Measurements from ENCODE around the gene COL25A1. TPM values are rescaled to one million over a fixed set of nuclear protein-coding genes. Genes with fewer than 3 reads are reported as not detected.

The COL25A1 gene
- under 1 TPM; 0.26 to 0.99 TPM for total RNA-seq

DNA sequence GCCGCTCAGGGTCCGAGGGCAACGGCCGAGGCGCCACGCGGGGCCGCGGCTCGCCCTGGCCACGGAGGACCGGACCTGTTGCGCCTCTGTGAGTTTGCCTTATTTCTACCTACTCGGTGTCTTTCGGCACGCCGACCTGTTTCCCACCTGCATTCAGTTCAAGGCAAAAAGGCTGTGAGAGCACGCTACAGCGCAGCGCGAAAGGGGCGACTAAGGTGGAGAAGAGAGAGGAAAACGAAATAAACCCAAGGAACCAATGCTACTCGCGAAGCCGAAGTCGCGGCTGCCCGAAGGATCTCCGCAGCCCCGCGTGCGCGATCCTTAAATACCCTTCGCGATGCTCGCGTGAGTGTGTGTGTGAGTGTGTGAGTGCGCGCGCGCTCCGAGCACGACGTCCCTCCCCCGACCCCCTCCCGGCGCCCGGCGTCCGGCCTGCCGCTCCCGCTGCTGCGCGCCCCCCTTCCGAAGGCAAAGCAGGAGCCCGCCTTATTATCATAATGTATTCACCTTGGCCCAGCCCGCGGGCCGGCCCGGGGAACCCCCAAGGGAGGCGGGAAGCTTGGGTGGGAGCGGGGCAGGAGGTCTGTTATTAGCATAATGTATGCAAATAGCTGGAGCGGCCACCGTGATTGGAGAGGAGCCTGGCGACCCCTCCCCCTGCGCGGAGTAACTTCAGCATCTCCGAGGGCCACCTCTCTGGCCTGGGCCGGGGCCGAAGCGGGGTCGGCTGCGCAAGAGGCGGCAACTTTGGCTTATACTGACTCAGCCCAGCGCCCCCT, at the start of gene COL25A1:
Gene COL25A1, minus strand, starts transcription at position 298 of the 779 bp plus-strand sequence.
- Histone ChIP-seq H3K4me1 (peaks cover 21% of the 10 kb centered on the region), H3K9me3 (no peaks in the 10 kb centered on the region), H3K27me3 (peaks cover 5 to 27% of the 10 kb centered on the region in 2 donors), H3K36me3 (replicated peaks in 1 of 2; ENCODE audit: insufficient read depth in 1 of 2, low read depth in 2 of 2) (no peaks in the 10 kb centered on the region), H3K4me3 (peak within 1 kb of the TSS; percentile 9 to 23), H3K27ac (no peak within 1 kb of the TSS)
- peak; percentile 61 for ATAC-seq
- TF ChIP-seq, protein P1, sequence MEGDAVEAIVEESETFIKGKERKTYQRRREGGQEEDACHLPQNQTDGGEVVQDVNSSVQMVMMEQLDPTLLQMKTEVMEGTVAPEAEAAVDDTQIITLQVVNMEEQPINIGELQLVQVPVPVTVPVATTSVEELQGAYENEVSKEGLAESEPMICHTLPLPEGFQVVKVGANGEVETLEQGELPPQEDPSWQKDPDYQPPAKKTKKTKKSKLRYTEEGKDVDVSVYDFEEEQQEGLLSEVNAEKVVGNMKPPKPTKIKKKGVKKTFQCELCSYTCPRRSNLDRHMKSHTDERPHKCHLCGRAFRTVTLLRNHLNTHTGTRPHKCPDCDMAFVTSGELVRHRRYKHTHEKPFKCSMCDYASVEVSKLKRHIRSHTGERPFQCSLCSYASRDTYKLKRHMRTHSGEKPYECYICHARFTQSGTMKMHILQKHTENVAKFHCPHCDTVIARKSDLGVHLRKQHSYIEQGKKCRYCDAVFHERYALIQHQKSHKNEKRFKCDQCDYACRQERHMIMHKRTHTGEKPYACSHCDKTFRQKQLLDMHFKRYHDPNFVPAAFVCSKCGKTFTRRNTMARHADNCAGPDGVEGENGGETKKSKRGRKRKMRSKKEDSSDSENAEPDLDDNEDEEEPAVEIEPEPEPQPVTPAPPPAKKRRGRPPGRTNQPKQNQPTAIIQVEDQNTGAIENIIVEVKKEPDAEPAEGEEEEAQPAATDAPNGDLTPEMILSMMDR (IDR thresholded peaks at IDR 0.05), result no peak
- no peak for TF ChIP-seq POLR2A (IDR thresholded peaks at IDR 0.05)
- intact Hi-C loops (cut with DNase I), result no loop called here
- WGBS, 2 donors, result 1% methylated on average over 47 to 76 of the region's 76 CpGs
- DNase-seq, result peak; percentile 28 to 69 (median 43)

DNA sequence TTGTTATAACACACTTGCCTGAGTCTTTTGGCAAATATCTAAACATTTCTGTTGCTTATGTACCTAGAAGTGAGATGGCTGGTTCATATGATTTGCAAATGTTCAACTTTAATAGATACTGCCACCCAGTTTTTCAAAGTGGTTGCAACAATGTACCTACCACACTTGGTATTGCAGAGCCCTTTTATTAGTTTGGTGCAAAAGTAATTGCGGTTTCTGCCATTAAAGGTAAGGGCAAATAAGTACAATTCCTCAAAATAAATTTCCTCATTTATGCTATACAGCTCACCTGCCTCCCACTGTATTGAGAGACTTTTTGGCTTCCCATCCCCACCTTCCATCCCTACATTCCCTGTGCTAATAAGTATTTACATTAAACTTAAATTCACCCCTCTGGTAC, 47.7 kb upstream of the COL25A1 start:
- ATAC-seq, result no peak
- TF ChIP-seq, protein P1 (IDR thresholded peaks at IDR 0.05), result no peak
- no peak for TF ChIP-seq POLR2A (IDR thresholded peaks at IDR 0.05)
- H3K4me3 ChIP-seq, result no peak overlapping the region
- H3K9me3 ChIP-seq, result no peaks in the 10 kb centered on the region
- DNase-seq, result no peak
- intact Hi-C loops (cut with DNase I), result no loop called here
- H3K27me3 ChIP-seq, result no peaks in the 10 kb centered on the region
- WGBS, 2 donors, result 81 to 83% methylated on average over 1 of the region's 1 CpG
- no peaks in the 10 kb centered on the region for H3K36me3 ChIP-seq (replicated peaks in 1 of 2; ENCODE audit: insufficient read depth in 1 of 2, low read depth in 2 of 2)
- no peak overlapping the region for H3K27ac ChIP-seq
- no peaks in the 10 kb centered on the region for H3K4me1 ChIP-seq

DNA sequence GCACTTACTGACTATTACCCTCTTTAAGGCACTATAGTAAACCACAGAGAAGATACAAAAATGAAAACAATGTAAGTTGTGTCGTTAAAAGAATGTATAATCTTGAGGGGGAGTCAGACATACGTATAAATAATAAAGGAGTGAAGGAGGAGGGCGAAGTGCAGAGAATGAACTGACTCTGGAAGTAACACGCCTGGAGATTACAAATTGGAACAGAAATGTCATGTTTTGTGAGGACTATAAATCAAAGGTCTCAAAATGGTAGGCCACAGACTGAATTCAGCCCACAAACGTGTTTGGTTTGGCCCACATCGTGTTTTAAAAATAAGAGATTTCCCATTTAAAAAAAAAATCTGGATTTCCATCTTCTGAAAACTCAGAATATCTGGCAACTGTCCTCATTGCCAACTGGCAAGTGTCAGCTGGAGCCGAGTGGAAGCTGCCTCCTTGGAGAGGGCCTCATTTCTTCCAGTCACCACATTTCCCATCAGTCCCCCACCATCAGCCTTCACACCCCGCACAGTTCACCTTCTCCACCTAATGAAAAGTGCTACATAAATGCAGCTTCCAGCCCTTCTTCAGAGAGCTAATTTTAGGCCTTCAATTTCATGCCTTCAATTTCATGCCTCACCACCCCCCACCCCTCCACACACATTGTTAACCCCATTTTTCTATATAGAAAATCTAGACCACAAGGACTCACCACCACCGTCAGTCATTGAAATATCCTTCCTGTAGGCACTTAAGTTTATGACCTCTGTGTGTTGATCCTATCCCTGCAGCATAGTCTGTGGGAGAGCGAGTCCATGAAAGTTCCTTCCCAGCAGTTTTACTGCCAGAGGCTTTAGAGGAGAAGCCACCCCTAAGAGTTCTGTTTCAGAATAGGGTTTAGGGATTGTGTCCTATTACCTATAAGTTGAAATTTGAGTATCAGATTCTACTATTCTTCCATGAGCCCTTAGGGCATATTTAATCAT, 32.0 kb upstream of the COL25A1 start:
- DNase-seq (no peak), ATAC-seq (no peak)
- Histone ChIP-seq H3K27me3 (no peaks in the 10 kb centered on the region), H3K4me1 (no peaks in the 10 kb centered on the region), H3K36me3 (replicated peaks in 1 of 2; ENCODE audit: insufficient read depth in 1 of 2, low read depth in 2 of 2) (no peaks in the 10 kb centered on the region), H3K27ac (no peak overlapping the region), H3K9me3 (no peaks in the 10 kb centered on the region), H3K4me3 (no peak overlapping the region)
- WGBS, 2 donors, result 72 to 78% methylated on average over 10 of the region's 10 CpGs
- no peak for TF ChIP-seq POLR2A (IDR thresholded peaks at IDR 0.05)
- TF ChIP-seq, protein P1 (IDR thresholded peaks at IDR 0.05), result no peak
- intact Hi-C loops (cut with DNase I), result no loop called here

DNA sequence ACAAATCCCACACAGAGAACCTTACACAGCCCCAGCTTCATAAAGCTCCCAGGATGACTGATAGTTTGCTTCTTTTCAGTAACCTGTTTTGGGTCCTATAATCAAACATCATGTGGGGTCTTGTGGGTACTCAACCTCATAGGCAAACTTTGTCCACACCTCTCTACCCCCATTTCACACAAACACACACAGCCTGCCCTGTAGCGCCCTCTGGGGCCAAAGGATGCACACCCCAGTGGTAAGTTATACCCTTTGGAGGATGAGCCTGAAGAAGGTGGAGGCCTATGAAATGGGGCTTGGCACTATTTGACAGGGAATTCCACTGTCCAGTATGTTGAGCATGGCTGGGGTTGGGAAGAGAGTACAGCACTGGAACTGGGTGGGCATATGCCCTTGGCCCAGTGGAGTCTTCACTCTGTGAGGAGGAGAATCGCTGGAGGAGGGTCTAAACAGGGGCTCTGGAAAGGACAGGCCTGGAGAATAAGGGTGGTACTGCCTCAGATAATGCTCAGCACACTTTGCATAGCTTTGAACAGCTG, 30.5 kb upstream of the COL25A1 start:
- H3K36me3 ChIP-seq (replicated peaks in 1 of 2; ENCODE audit: insufficient read depth in 1 of 2, low read depth in 2 of 2), result no peaks in the 10 kb centered on the region
- TF ChIP-seq, protein P1 (IDR thresholded peaks at IDR 0.05), result no peak
- TF ChIP-seq POLR2A (IDR thresholded peaks at IDR 0.05), result no peak
- DNase-seq (no peak), ATAC-seq (no peak)
- no peaks in the 10 kb centered on the region for H3K27me3 ChIP-seq
- H3K27ac ChIP-seq, result no peak overlapping the region
- no peaks in the 10 kb centered on the region for H3K9me3 ChIP-seq
- intact Hi-C loops (cut with DNase I), result no loop called here
- no peaks in the 10 kb centered on the region for H3K4me1 ChIP-seq
- WGBS, 2 donors, result 41 to 48% methylated on average over 2 of the region's 2 CpGs
- no peak overlapping the region for H3K4me3 ChIP-seq
